Kidney (tissue), 14 donors: ENCODE data around the gene TFAP2D. TPM values are rescaled to one million over a fixed set of nuclear protein-coding genes. Genes with fewer than 3 reads are reported as not detected.

Experiments used
- DNase-seq, 5 donors: peaks; one replicate each; pipeline ENCODE4 v3.0.0-alpha.2; 2013 to 2020
- FAIRE-seq: peaks from 2 replicates; lab custom pipeline; 2012; peaks lifted over from hg19 to GRCh38; lab: Jason Lieb, UNC
- H3K27ac ChIP-seq, 2 donors: one replicate each; pipeline ENCODE4 v1.7.0; 2013; ENCODE audit warnings: low read depth in 2 of 2, low read length in 2 of 2, inconsistent platforms in 1 of 2
- H3K27me3 ChIP-seq: one replicate; pipeline ENCODE4 v1.7.1; 2013; ENCODE audit warnings: low read length, inconsistent platforms; ENCODE audit not compliant: control insufficient read depth, insufficient read depth
- H3K36me3 ChIP-seq, 3 donors: one replicate each; pipeline versions ENCODE4 v1.7.0 to v1.7.1; 2013; ENCODE audit warnings: low read length in 3 of 3, control low read depth in 1 of 3, inconsistent platforms in 1 of 3; ENCODE audit not compliant: insufficient read depth in 3 of 3, control insufficient read depth in 2 of 3
- H3K4me1 ChIP-seq, 3 donors: one replicate each; pipeline versions ENCODE4 v1.7.0 to v1.7.1; 2013; ENCODE audit warnings: low read length in 3 of 3, inconsistent platforms in 1 of 3, low read depth in 1 of 3; ENCODE audit not compliant: control insufficient read depth in 2 of 3, insufficient read depth in 2 of 3
- H3K4me3 ChIP-seq, 3 donors: one replicate each; pipeline versions ENCODE4 v1.7.0 to v1.8.1; 2013; ENCODE audit warnings: low read length in 3 of 3, control low read depth in 1 of 3, inconsistent platforms in 1 of 3
- H3K9ac ChIP-seq, 3 donors: one replicate each; pipeline versions ENCODE4 v1.7.0 to v1.7.1; 2013; ENCODE audit warnings: low read length in 3 of 3, control low read depth in 1 of 3, inconsistent platforms in 1 of 3
- H3K9me3 ChIP-seq, 3 donors: one replicate each; pipeline versions ENCODE4 v1.7.0 to v1.7.1; 2013; ENCODE audit warnings: low read length in 3 of 3, control low read depth in 1 of 3, inconsistent platforms in 1 of 3; ENCODE audit not compliant: control insufficient read depth in 2 of 3, insufficient read depth in 1 of 3
- CTCF ChIP-seq: IDR thresholded peaks from 3 replicates; pipeline ENCODE4 v1.5.1; 2012; ENCODE audit warnings: mild to moderate bottlenecking, moderate library complexity, borderline replicate concordance; ENCODE audit not compliant: insufficient read depth; ENCODE audit errors: extremely low read depth
- intact Hi-C: fragments of 100-400 bp; cut with DNase I; formaldehyde crosslinking; loops from one replicate; pipeline ENCODE4 v1.11.1; 2022
- polyA plus RNA-seq: library from polyadenylated mRNA; stranded (reverse); fragments of 350-450 nt; fragmentation: Illumina TruSeq; extraction: RNeasy Lipid Tissue Mini Kit (QIAGEN cat#74804); gene quantifications from one replicate; pipeline ENCODE4 v1.2.3, GENCODE V29; 2014; ENCODE audit warnings: low read depth, low replicate concordance; ENCODE audit not compliant: insufficient read depth
- total RNA-seq: library from RNA; stranded (reverse); fragmentation: NEBNext Ultra II Directional; extraction: Animal tissue kit (Norgen Biotek cat#: 25700); gene quantifications from one replicate; pipeline ENCODE4 v1.2.1, GENCODE V29; 2021
- donor health status: control.
- donor health status: control.
- donor health status: control.
- donor health status: control.
- donor health status: control.
- donor health status: DM: yes; HTN: yes; CAD: no.
- donor health status: Normal renal cell carcinoma (clear cell type).

Gene TFAP2D
- total and polyA plus RNA-seq, 2 donors from 2014 or later = not detected

- no peaks in the 10 kb centered on the region for H3K36me3 ChIP-seq
- DNase-seq (no peak), FAIRE-seq (no peak)
- no peak for TF ChIP-seq CTCF
- intact Hi-C loops = no loop called here
- H3K4me3 ChIP-seq = no peak overlapping the region
- no peak overlapping the region for H3K27ac ChIP-seq
- H3K9ac ChIP-seq = no peak overlapping the region
- H3K27me3 ChIP-seq = no peaks in the 10 kb centered on the region
- no peaks in the 10 kb centered on the region for H3K9me3 ChIP-seq
- H3K4me1 ChIP-seq = no peaks in the 10 kb centered on the region
These were observed 32.0 kb upstream of the TFAP2D start for GRCh38 chr6:50681213-50681824.

- Histone ChIP-seq H3K36me3 (no peaks in the 10 kb centered on the region), H3K27me3 (no peaks in the 10 kb centered on the region), H3K4me1 (no peaks in the 10 kb centered on the region), H3K4me3 (no peak overlapping the region), H3K27ac (no peak overlapping the region), H3K9me3 (no peaks in the 10 kb centered on the region), H3K9ac (no peak overlapping the region)
- FAIRE-seq (no peak), DNase-seq (no peak)
- no peak for TF ChIP-seq CTCF
- intact Hi-C loops = no loop called here
These were observed 24.1 kb upstream of the TFAP2D start for GRCh38 chr6:50689210-50689609.

GRCh38 chr6:50691814-50692495 lies 21.4 kb upstream of the TFAP2D start:
- no peaks in the 10 kb centered on the region for H3K27me3 ChIP-seq
- no peak overlapping the region for H3K27ac ChIP-seq
- no peaks in the 10 kb centered on the region for H3K9me3 ChIP-seq
- H3K9ac ChIP-seq = no peak overlapping the region
- DNase-seq (no peak), FAIRE-seq (no peak)
- no peak for TF ChIP-seq CTCF
- no peaks in the 10 kb centered on the region for H3K36me3 ChIP-seq
- H3K4me3 ChIP-seq = no peak overlapping the region
- no peaks in the 10 kb centered on the region for H3K4me1 ChIP-seq
- intact Hi-C loops = no loop called here

GRCh38 chr6:50698546-50698945 lies 14.8 kb upstream of the TFAP2D start:
- intact Hi-C loops = no loop called here
- H3K27me3 ChIP-seq = no peaks in the 10 kb centered on the region
- H3K4me1 ChIP-seq = no peaks in the 10 kb centered on the region
- no peak for TF ChIP-seq CTCF
- H3K4me3 ChIP-seq = no peak overlapping the region
- no peak overlapping the region for H3K9ac ChIP-seq
- no peaks in the 10 kb centered on the region for H3K36me3 ChIP-seq
- no peak for FAIRE-seq
- no peak overlapping the region for H3K27ac ChIP-seq
- H3K9me3 ChIP-seq = no peaks in the 10 kb centered on the region
- DNase-seq = no peak
